Measurements from ENCODE around the gene SYNJ1.

The SYNJ1 gene

GRCh38 chr21:32653326-32653901, 74.4 kb downstream of the SYNJ1 start:
- TF ChIP-seq REST (IDR thresholded peaks at IDR 0.05; ENCODE audit: insufficient read depth in 1 of 2, low read depth in 2 of 2, low read length in 2 of 2) (no peak), POLR2AphosphoS5 (IDR thresholded peaks at IDR 0.05; ENCODE audit: low read depth, low read length) (no peak), SIN3A (IDR thresholded peaks at IDR 0.05; ENCODE audit: borderline replicate concordance, insufficient read depth, low read length) (no peak), FOXP2 (optimal IDR thresholded peaks at IDR 0.05; ENCODE audit: borderline replicate concordance, extremely low read depth, extremely low read length, insufficient read depth) (no peak), TAF1 (IDR thresholded peaks at IDR 0.05; ENCODE audit: borderline replicate concordance, insufficient read depth, low read length) (no peak)

- no peak for TF ChIP-seq TAF1 (IDR thresholded peaks at IDR 0.05; ENCODE audit: borderline replicate concordance, insufficient read depth, low read length)
These were observed 79.6 kb downstream of the SYNJ1 start for GRCh38 chr21:32648165-32648564.

GRCh38 chr21:32645261-32646182, 82.3 kb downstream of the SYNJ1 start:
- no peak for TF ChIP-seq FOXP2 (optimal IDR thresholded peaks at IDR 0.05; ENCODE audit: borderline replicate concordance, extremely low read depth, extremely low read length, insufficient read depth)
- no peak for TF ChIP-seq SIN3A (IDR thresholded peaks at IDR 0.05; ENCODE audit: borderline replicate concordance, insufficient read depth, low read length)
- TF ChIP-seq POLR2AphosphoS5 (IDR thresholded peaks at IDR 0.05; ENCODE audit: low read depth, low read length), result no peak
- no peak for TF ChIP-seq TAF1 (IDR thresholded peaks at IDR 0.05; ENCODE audit: borderline replicate concordance, insufficient read depth, low read length)
- TF ChIP-seq REST (IDR thresholded peaks at IDR 0.05; ENCODE audit: insufficient read depth in 1 of 2, low read depth in 2 of 2, low read length in 2 of 2), result no peak

- TF ChIP-seq REST (IDR thresholded peaks at IDR 0.05; ENCODE audit: insufficient read depth in 1 of 2, low read depth in 2 of 2, low read length in 2 of 2) (no peak), TAF1 (IDR thresholded peaks at IDR 0.05; ENCODE audit: borderline replicate concordance, insufficient read depth, low read length) (no peak), SIN3A (IDR thresholded peaks at IDR 0.05; ENCODE audit: borderline replicate concordance, insufficient read depth, low read length) (no peak), FOXP2 (optimal IDR thresholded peaks at IDR 0.05; ENCODE audit: borderline replicate concordance, extremely low read depth, extremely low read length, insufficient read depth) (no peak)
These were observed 85.8 kb downstream of the SYNJ1 start for GRCh38 chr21:32641710-32642698.

- TF ChIP-seq REST (IDR thresholded peaks at IDR 0.05; ENCODE audit: insufficient read depth in 1 of 2, low read depth in 2 of 2, low read length in 2 of 2), result no peak
- no peak for TF ChIP-seq SIN3A (IDR thresholded peaks at IDR 0.05; ENCODE audit: borderline replicate concordance, insufficient read depth, low read length)
- no peak for TF ChIP-seq POLR2AphosphoS5 (IDR thresholded peaks at IDR 0.05; ENCODE audit: low read depth, low read length)
- no peak for TF ChIP-seq TAF1 (IDR thresholded peaks at IDR 0.05; ENCODE audit: borderline replicate concordance, insufficient read depth, low read length)
- TF ChIP-seq FOXP2 (optimal IDR thresholded peaks at IDR 0.05; ENCODE audit: borderline replicate concordance, extremely low read depth, extremely low read length, insufficient read depth), result no peak
These were observed 101.1 kb downstream of the SYNJ1 start for GRCh38 chr21:32626621-32627196.

All from PFSK-1 (cell line).